GM19351 (cell line): ENCODE data around the gene XXYLT1.

ENCODE experiments used
- ATAC-seq: cut with Tn5 transposase; IDR thresholded peaks from one replicate; pipeline ENCODE4 v1.9.1; 2021; ENCODE audit warnings: mild to moderate bottlenecking, moderate library complexity; ENCODE audit not compliant: unreplicated experiment

Gene XXYLT1

DNA sequence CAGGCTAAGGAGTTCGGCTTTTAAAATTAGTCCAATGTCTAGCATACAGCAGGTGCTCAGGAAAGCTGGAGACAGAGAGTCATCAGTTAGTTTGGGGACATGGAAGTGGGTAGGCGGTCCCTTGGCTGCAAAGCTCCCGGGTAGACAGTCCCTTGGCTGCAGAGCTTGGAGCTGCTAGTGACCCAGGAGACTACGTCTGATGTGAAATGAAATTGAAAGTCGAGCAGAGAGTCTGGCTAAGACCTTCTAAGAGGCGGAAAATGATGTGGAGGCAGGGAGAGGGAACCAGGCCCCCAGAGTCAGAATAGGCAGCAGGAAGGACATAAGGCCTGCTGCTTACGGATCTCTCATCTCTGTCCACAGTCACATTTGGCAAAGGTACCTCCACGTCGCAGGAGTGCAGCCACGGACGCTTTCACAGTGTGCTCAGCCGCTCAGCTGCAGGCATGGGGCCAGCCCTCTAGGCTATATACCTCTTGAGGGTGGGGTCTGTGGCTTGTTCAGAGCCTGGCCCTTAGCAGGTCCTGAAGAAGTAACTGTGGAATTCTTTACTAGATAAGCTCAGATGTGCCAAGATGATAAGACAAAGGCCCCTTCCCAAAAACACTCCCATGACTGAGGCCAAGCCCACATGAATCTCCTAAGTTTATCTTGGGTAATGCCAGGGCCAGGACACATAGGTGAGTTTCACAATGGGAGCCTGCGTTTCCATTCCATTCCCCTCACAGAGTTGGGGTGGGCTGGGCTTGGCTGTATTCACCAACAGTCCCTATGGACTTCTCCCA lies 131.7 kb downstream of the XXYLT1 start:
- peak; percentile 83 for ATAC-seq

- no peak for ATAC-seq
Measured at GRCh38 chr3:195137638-195138588, 133.0 kb downstream of the XXYLT1 start.

GRCh38 chr3:195135917-195136316 lies 135.0 kb downstream of the XXYLT1 start:
- no peak for ATAC-seq

DNA sequence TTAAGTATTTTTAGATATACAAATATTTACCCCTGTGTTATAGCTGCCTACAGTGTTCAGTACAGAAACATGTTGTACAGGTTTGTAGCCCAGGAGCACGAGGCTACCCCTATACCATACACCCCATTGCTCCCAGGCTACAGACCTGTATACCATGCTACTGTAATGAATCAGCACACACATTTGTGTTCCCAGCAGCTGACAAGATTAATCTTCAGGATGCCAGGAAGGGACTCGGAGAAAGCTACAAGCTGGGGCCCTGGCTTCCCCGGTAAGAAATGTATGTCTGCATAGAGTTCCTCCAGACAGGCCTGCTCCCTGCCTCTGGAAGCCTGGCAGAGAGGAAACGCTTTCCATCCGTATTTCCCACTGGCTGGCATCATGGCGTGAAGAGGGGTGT lies 136.5 kb downstream of the XXYLT1 start:
- no peak for ATAC-seq

GRCh38 chr3:195133462-195133861 lies 137.5 kb downstream of the XXYLT1 start:
- ATAC-seq, result peak; percentile 51

- no peak for ATAC-seq
Measured at GRCh38 chr3:195133013-195133412, 137.9 kb downstream of the XXYLT1 start.

DNA sequence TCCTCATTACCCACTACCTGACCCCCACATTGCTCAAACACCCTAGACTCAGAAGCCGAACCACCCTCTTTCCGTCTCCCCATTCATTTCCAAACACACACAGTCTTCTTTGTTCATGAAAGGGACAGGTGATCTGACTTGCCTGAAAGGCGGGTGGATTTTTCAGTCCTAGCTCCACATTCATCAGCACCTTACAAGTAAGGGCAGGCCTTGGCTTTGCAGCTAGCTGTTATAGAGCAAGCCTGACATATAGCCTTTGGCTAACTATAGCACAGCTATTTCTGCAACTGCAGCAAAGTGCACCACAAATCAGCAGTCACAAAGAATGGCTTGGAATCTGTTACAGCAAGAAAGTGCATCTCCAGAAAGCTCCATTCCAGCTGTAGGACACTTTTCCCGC lies 139.8 kb downstream of the XXYLT1 start:
- ATAC-seq, result no peak

- peak; percentile 81 for ATAC-seq
Measured at GRCh38 chr3:195129644-195130492, 141.1 kb downstream of the XXYLT1 start.

DNA sequence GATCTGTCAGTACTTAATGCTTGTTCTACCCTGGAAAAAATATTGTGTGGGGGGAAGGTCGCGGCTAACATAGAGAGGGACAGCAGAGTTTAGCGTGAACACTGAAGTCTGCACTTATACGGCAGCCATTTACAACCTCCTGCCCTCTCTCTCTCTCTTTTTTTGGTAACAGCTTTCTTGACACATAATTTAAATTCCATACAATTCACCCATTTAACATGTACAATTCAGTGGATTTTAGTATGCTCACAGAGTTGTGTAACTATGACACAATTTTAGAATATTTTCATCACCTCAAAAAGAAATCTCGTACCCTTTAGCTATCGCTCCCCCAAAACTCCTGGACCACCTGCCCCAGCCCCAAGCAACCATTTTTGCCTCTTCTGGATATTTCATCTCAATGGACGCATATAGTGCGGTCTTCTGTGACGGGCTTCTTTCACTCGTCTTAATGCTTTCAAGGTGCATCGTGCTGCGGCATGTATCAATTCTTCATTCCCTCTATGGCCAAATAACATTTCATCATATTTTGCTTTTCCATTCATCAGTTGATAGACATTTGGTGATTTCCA lies 141.8 kb downstream of the XXYLT1 start:
- no peak for ATAC-seq

DNA sequence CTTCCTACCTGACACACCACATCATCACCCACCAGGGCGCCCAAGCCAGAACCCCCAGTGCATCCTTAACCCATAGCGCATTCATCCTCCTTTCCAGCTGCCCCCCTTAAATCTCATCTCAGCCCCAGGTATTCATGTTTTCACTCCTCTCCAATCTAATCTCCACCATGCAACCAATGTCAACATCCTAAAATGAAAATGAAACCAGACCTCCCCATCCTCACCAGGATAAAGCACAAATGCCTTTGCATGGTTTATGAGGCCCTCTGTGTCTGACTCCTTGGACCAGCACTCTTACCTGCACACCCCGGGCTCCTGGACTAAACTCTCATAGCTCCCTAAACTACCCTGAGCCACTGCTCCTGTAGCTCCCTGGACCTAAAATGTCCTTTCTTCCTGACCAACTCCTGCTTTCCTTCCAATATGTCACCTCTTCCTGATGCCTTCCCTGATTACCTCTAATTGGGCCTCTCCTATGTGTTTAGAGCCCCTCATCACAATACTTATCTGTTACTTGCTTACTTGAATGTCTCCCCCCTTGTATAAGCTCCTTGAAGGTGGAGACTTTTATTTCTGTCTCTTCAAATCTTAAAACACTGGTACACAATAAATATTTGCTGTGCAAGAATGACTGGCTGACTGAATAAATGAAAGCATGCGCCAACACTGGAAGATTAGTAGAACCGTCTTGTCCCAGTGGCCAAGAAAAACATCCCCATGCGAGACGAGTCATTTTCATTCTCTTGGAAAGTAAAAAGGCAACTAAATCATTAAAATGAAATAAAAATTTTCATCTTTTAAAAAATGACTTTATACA lies 142.5 kb downstream of the XXYLT1 start:
- ATAC-seq, result no peak

GRCh38 chr3:195126056-195126605 lies 144.8 kb downstream of the XXYLT1 start:
- no peak for ATAC-seq

DNA sequence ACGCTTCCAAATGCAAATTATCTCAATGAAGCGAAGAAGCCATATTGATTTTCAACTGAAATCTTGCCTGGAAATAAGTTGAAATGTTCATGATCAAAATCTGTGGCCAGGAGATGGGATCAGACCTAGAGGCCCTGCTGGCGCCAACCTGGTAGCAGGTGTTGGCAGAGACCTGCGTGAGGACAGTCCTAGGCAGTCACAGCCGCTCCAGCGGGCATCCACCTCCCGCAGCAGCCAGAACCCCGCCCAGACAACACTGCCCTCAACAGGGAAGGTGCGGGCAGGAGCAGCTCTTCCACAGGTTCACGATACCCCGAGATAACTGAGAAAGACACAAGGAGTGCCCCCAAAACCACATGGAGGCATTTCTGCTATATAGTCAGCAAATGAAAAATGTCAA lies 145.3 kb downstream of the XXYLT1 start:
- ATAC-seq, result no peak

- ATAC-seq, result no peak
Measured at GRCh38 chr3:195124378-195124992, 146.5 kb downstream of the XXYLT1 start.

GRCh38 chr3:195123281-195123691 lies 147.7 kb downstream of the XXYLT1 start:
- ATAC-seq, result no peak

- no peak for ATAC-seq
Measured at GRCh38 chr3:195122261-195122660, 148.7 kb downstream of the XXYLT1 start.

- ATAC-seq, result no peak
Measured at GRCh38 chr3:195120267-195120601, 150.7 kb downstream of the XXYLT1 start.

- ATAC-seq, result no peak
Measured at GRCh38 chr3:195119461-195120266, 151.3 kb downstream of the XXYLT1 start.

DNA sequence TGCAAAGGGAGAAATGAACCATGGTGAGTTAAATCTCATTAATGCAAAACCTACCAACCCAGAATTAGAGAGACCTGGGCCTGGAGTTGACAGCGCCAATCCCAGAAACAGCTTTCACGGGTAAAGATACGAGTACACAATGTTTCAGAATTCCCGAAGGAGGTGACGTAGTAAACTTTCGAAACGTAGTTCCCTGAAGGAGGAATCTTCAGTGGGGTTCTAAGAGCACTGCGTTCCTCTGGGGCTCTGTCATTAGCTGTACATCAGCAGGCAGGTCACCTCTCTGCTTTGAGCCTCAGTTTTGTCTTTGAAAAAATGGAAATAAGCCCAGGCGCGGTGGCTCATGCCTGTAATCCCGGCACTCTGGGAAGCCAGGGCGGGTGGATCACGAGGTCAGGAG lies 152.3 kb downstream of the XXYLT1 start:
- no peak for ATAC-seq
